WERI-Rb-1 (cell line): ENCODE data around the gene PTPRD.

Experiments
- DNase-seq: peaks from one replicate; pipeline ENCODE4 v3.0.0-alpha.2; 2020
- H3K27ac ChIP-seq: fragments of 250-450 bp; sonication (Bioruptor Pico); 2 replicates; pipeline ENCODE4 v1.5.1; 2020; ENCODE audit warnings: mild to moderate bottlenecking, moderate library complexity
- H3K27me3 ChIP-seq: fragments of 250-450 bp; sonication (Bioruptor Pico); 2 replicates; pipeline ENCODE4 v1.5.1; 2021; ENCODE audit warnings: mild to moderate bottlenecking, low read depth, moderate library complexity; ENCODE audit not compliant: insufficient read depth, severe bottlenecking
- H3K36me3 ChIP-seq: fragments of 250-450 bp; sonication (Bioruptor Pico); 2 replicates; pipeline ENCODE4 v1.5.1; 2020; ENCODE audit warnings: mild to moderate bottlenecking, moderate library complexity
- H3K4me3 ChIP-seq: 2 replicates; pipeline ENCODE4 v1.5.1; 2011; ENCODE audit warnings: low read depth, mild to moderate bottlenecking, control low read depth, low read length
- H3K9me3 ChIP-seq: fragments of 250-450 bp; sonication (Bioruptor Pico); 2 replicates; pipeline ENCODE4 v1.5.1; 2021; ENCODE audit warnings: mild to moderate bottlenecking, moderate library complexity; ENCODE audit not compliant: severe bottlenecking
- TF ChIP-seq, protein P1 (sequence below): IDR thresholded peaks from 2 replicates; pipeline ENCODE4 v1.5.1; 2011; ENCODE audit warnings: low read depth, mild to moderate bottlenecking, control low read depth, inconsistent platforms, low read length

Gene PTPRD

DNA sequence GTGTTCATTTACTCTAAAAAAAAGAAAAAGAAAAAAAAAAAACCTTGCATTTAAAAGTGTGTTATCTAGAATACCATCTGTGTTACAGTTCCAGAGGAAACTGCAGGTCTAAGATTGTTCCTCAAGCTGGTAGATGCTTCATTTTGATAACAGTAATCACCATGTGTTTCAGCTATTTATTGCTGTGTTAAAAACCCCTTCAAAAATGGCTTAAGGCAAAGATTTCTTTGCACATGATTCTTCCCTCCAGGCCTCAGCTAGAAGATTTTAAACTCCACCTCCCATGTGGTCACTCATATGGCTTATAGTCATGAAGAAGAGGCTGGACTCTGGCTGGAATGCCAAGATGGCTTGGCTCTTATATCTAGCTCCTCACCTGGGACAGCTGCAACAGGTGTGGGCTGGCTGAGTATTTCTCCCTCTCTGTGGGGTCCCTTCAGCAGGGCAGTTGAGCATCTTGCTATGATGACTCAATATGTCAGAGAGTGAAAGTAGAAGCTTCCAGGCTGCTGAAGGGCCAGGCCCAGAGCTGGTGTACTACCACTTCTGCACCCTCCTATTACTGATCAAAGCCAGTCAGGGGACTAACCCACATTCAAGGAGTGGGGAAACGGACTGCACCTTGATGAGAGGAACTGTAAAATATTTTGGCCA, 1892.8 kb downstream of the PTPRD start:
- Histone ChIP-seq H3K4me3 (no peak overlapping the region), H3K9me3 (no peaks in the 10 kb centered on the region), H3K27me3 (no peaks in the 10 kb centered on the region), H3K27ac (no peak overlapping the region), H3K36me3 (no peaks in the 10 kb centered on the region)
- no peak for DNase-seq
- TF ChIP-seq, protein P1, sequence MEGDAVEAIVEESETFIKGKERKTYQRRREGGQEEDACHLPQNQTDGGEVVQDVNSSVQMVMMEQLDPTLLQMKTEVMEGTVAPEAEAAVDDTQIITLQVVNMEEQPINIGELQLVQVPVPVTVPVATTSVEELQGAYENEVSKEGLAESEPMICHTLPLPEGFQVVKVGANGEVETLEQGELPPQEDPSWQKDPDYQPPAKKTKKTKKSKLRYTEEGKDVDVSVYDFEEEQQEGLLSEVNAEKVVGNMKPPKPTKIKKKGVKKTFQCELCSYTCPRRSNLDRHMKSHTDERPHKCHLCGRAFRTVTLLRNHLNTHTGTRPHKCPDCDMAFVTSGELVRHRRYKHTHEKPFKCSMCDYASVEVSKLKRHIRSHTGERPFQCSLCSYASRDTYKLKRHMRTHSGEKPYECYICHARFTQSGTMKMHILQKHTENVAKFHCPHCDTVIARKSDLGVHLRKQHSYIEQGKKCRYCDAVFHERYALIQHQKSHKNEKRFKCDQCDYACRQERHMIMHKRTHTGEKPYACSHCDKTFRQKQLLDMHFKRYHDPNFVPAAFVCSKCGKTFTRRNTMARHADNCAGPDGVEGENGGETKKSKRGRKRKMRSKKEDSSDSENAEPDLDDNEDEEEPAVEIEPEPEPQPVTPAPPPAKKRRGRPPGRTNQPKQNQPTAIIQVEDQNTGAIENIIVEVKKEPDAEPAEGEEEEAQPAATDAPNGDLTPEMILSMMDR: no peak

GRCh38 chr9:8718121-8718725, 1894.6 kb downstream of the PTPRD start:
- H3K36me3 ChIP-seq: no peaks in the 10 kb centered on the region
- TF ChIP-seq, protein P1: no peak
- H3K27ac ChIP-seq: no peak overlapping the region
- no peak for DNase-seq
- no peaks in the 10 kb centered on the region for H3K27me3 ChIP-seq
- H3K4me3 ChIP-seq: no peak overlapping the region
- H3K9me3 ChIP-seq: no peaks in the 10 kb centered on the region

DNA sequence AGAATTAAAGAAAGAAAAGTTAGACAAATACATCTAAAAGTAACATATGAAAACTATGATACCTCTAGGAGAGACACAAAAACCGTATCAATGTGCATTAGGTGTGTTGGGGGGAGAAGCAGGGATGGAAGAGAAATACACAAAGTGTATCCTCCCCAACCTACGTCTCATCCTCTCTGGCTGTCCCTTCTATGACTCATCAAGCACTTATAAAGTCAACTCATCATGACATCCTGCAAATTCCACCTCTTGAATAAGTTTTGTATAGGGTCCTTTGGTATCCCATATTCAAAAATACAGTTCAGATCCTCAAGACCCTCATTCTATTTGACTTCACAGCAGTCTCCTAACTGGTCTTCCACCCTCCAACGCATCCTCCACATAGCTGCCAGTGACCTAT, 1895.7 kb downstream of the PTPRD start:
- TF ChIP-seq, protein P1: no peak
- Histone ChIP-seq H3K27me3 (no peaks in the 10 kb centered on the region), H3K36me3 (no peaks in the 10 kb centered on the region), H3K27ac (no peak overlapping the region), H3K9me3 (no peaks in the 10 kb centered on the region), H3K4me3 (no peak overlapping the region)
- no peak for DNase-seq

GRCh38 chr9:8715788-8716187, 1897.0 kb downstream of the PTPRD start:
- DNase-seq: no peak
- H3K4me3 ChIP-seq: no peak overlapping the region
- H3K27me3 ChIP-seq: no peaks in the 10 kb centered on the region
- TF ChIP-seq, protein P1: no peak
- H3K9me3 ChIP-seq: no peaks in the 10 kb centered on the region
- no peaks in the 10 kb centered on the region for H3K36me3 ChIP-seq
- H3K27ac ChIP-seq: no peak overlapping the region

DNA sequence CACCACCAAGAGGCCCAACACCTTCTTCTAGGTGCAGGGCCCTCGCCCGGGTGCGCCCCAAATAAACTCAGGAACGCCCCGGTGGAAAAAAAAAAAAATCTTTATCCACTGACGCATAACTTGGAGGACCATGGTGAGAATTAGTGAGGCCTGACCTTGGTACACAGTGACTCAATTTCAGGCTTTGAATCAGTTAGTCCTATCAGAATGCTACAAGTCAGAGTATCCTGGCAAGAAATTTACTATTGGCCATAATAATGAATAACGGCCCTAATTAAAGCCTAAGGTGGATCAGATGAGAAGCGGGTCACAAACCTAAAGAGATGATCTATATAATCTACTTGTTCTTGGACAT, 1899.0 kb downstream of the PTPRD start:
- H3K36me3 ChIP-seq: no peaks in the 10 kb centered on the region
- no peaks in the 10 kb centered on the region for H3K9me3 ChIP-seq
- DNase-seq: no peak
- H3K27ac ChIP-seq: no peak overlapping the region
- no peaks in the 10 kb centered on the region for H3K27me3 ChIP-seq
- H3K4me3 ChIP-seq: no peak overlapping the region
- TF ChIP-seq, protein P1: no peak
